Measurements from ENCODE around the gene SLC8A1.

The SLC8A1 gene

GRCh38 chr2:40144022-40144421 is 307.9 kb downstream of the SLC8A1 start:
- no peak overlapping the region for H3K27ac ChIP-seq (ENCODE audit: low read depth, low read length)
- no peak overlapping the region for H3K9ac ChIP-seq (ENCODE audit: low read depth in 1 of 2, low read length in 2 of 2)
- peaks cover 0 to 3% of the 10 kb centered on the region in 2 donors for H3K36me3 ChIP-seq (ENCODE audit: control insufficient read depth in 1 of 2, insufficient read depth in 2 of 2, low read length in 2 of 2)
- no peaks in the 10 kb centered on the region for H3K9me3 ChIP-seq (ENCODE audit: control insufficient read depth in 1 of 2, low read length in 2 of 2)
- no peak overlapping the region for H3K4me3 ChIP-seq (ENCODE audit: low read depth in 1 of 2, low read length in 2 of 2)
- H3K4me1 ChIP-seq (ENCODE audit: control insufficient read depth in 1 of 2, insufficient read depth in 2 of 2, low read length in 2 of 2): no peaks in the 10 kb centered on the region
- H3K27me3 ChIP-seq (ENCODE audit: control insufficient read depth in 1 of 2, insufficient read depth in 2 of 2, low read length in 2 of 2): no peaks in the 10 kb centered on the region

GRCh38 chr2:40138314-40138713 is 313.6 kb downstream of the SLC8A1 start:
- H3K9ac ChIP-seq (ENCODE audit: low read depth in 1 of 2, low read length in 2 of 2): no peak overlapping the region
- no peaks in the 10 kb centered on the region for H3K9me3 ChIP-seq (ENCODE audit: control insufficient read depth in 1 of 2, low read length in 2 of 2)
- peaks cover 0 to 3% of the 10 kb centered on the region in 2 donors for H3K36me3 ChIP-seq (ENCODE audit: control insufficient read depth in 1 of 2, insufficient read depth in 2 of 2, low read length in 2 of 2)
- no peak overlapping the region for H3K4me3 ChIP-seq (ENCODE audit: low read depth in 1 of 2, low read length in 2 of 2)
- no peak overlapping the region for H3K27ac ChIP-seq (ENCODE audit: low read depth, low read length)
- H3K27me3 ChIP-seq (ENCODE audit: control insufficient read depth in 1 of 2, insufficient read depth in 2 of 2, low read length in 2 of 2): no peaks in the 10 kb centered on the region
- H3K4me1 ChIP-seq (ENCODE audit: control insufficient read depth in 1 of 2, insufficient read depth in 2 of 2, low read length in 2 of 2): no peaks in the 10 kb centered on the region

GRCh38 chr2:40131081-40131704 is 320.7 kb downstream of the SLC8A1 start:
- no peak overlapping the region for H3K4me3 ChIP-seq (ENCODE audit: low read depth in 1 of 2, low read length in 2 of 2)
- H3K27ac ChIP-seq (ENCODE audit: low read depth, low read length): no peak overlapping the region
- H3K27me3 ChIP-seq (ENCODE audit: control insufficient read depth in 1 of 2, insufficient read depth in 2 of 2, low read length in 2 of 2): no peaks in the 10 kb centered on the region
- no peak overlapping the region for H3K9ac ChIP-seq (ENCODE audit: low read depth in 1 of 2, low read length in 2 of 2)
- no peaks in the 10 kb centered on the region for H3K36me3 ChIP-seq (ENCODE audit: control insufficient read depth in 1 of 2, insufficient read depth in 2 of 2, low read length in 2 of 2)
- no peaks in the 10 kb centered on the region for H3K4me1 ChIP-seq (ENCODE audit: control insufficient read depth in 1 of 2, insufficient read depth in 2 of 2, low read length in 2 of 2)
- H3K9me3 ChIP-seq (ENCODE audit: control insufficient read depth in 1 of 2, low read length in 2 of 2): no peaks in the 10 kb centered on the region

- Histone ChIP-seq H3K4me3 (ENCODE audit: low read depth in 1 of 2, low read length in 2 of 2) (no peak overlapping the region), H3K9ac (ENCODE audit: low read depth in 1 of 2, low read length in 2 of 2) (no peak overlapping the region), H3K36me3 (ENCODE audit: control insufficient read depth in 1 of 2, insufficient read depth in 2 of 2, low read length in 2 of 2) (no peaks in the 10 kb centered on the region), H3K27ac (ENCODE audit: low read depth, low read length) (no peak overlapping the region), H3K4me1 (ENCODE audit: control insufficient read depth in 1 of 2, insufficient read depth in 2 of 2, low read length in 2 of 2) (no peaks in the 10 kb centered on the region), H3K9me3 (ENCODE audit: control insufficient read depth in 1 of 2, low read length in 2 of 2) (no peaks in the 10 kb centered on the region), H3K27me3 (ENCODE audit: control insufficient read depth in 1 of 2, insufficient read depth in 2 of 2, low read length in 2 of 2) (no peaks in the 10 kb centered on the region)
These were observed 321.5 kb downstream of the SLC8A1 start for GRCh38 chr2:40130251-40130994.

- Histone ChIP-seq H3K36me3 (ENCODE audit: control insufficient read depth in 1 of 2, insufficient read depth in 2 of 2, low read length in 2 of 2) (no peaks in the 10 kb centered on the region), H3K4me3 (ENCODE audit: low read depth in 1 of 2, low read length in 2 of 2) (no peak overlapping the region), H3K9ac (ENCODE audit: low read depth in 1 of 2, low read length in 2 of 2) (no peak overlapping the region), H3K27ac (ENCODE audit: low read depth, low read length) (no peak overlapping the region), H3K4me1 (ENCODE audit: control insufficient read depth in 1 of 2, insufficient read depth in 2 of 2, low read length in 2 of 2) (no peaks in the 10 kb centered on the region), H3K27me3 (ENCODE audit: control insufficient read depth in 1 of 2, insufficient read depth in 2 of 2, low read length in 2 of 2) (no peaks in the 10 kb centered on the region), H3K9me3 (ENCODE audit: control insufficient read depth in 1 of 2, low read length in 2 of 2) (no peaks in the 10 kb centered on the region)
These were observed 322.2 kb downstream of the SLC8A1 start for GRCh38 chr2:40129725-40130124.

GRCh38 chr2:40128796-40129195 is 323.1 kb downstream of the SLC8A1 start:
- Histone ChIP-seq H3K4me3 (ENCODE audit: low read depth in 1 of 2, low read length in 2 of 2) (no peak overlapping the region), H3K27ac (ENCODE audit: low read depth, low read length) (no peak overlapping the region), H3K4me1 (ENCODE audit: control insufficient read depth in 1 of 2, insufficient read depth in 2 of 2, low read length in 2 of 2) (no peaks in the 10 kb centered on the region), H3K27me3 (ENCODE audit: control insufficient read depth in 1 of 2, insufficient read depth in 2 of 2, low read length in 2 of 2) (no peaks in the 10 kb centered on the region), H3K36me3 (ENCODE audit: control insufficient read depth in 1 of 2, insufficient read depth in 2 of 2, low read length in 2 of 2) (no peaks in the 10 kb centered on the region), H3K9me3 (ENCODE audit: control insufficient read depth in 1 of 2, low read length in 2 of 2) (no peaks in the 10 kb centered on the region), H3K9ac (ENCODE audit: low read depth in 1 of 2, low read length in 2 of 2) (no peak overlapping the region)

- no peaks in the 10 kb centered on the region for H3K36me3 ChIP-seq (ENCODE audit: control insufficient read depth in 1 of 2, insufficient read depth in 2 of 2, low read length in 2 of 2)
- H3K27me3 ChIP-seq (ENCODE audit: control insufficient read depth in 1 of 2, insufficient read depth in 2 of 2, low read length in 2 of 2): no peaks in the 10 kb centered on the region
- no peak overlapping the region for H3K27ac ChIP-seq (ENCODE audit: low read depth, low read length)
- no peaks in the 10 kb centered on the region for H3K9me3 ChIP-seq (ENCODE audit: control insufficient read depth in 1 of 2, low read length in 2 of 2)
- no peak overlapping the region for H3K4me3 ChIP-seq (ENCODE audit: low read depth in 1 of 2, low read length in 2 of 2)
- no peak overlapping the region for H3K9ac ChIP-seq (ENCODE audit: low read depth in 1 of 2, low read length in 2 of 2)
- H3K4me1 ChIP-seq (ENCODE audit: control insufficient read depth in 1 of 2, insufficient read depth in 2 of 2, low read length in 2 of 2): peaks cover 0 to 4% of the 10 kb centered on the region in 2 donors
These were observed 323.9 kb downstream of the SLC8A1 start for GRCh38 chr2:40127890-40128557.

- no peaks in the 10 kb centered on the region for H3K27me3 ChIP-seq (ENCODE audit: control insufficient read depth in 1 of 2, insufficient read depth in 2 of 2, low read length in 2 of 2)
- no peak overlapping the region for H3K4me3 ChIP-seq (ENCODE audit: low read depth in 1 of 2, low read length in 2 of 2)
- peaks cover 0 to 4% of the 10 kb centered on the region in 2 donors for H3K4me1 ChIP-seq (ENCODE audit: control insufficient read depth in 1 of 2, insufficient read depth in 2 of 2, low read length in 2 of 2)
- H3K9me3 ChIP-seq (ENCODE audit: control insufficient read depth in 1 of 2, low read length in 2 of 2): no peaks in the 10 kb centered on the region
- H3K36me3 ChIP-seq (ENCODE audit: control insufficient read depth in 1 of 2, insufficient read depth in 2 of 2, low read length in 2 of 2): no peaks in the 10 kb centered on the region
- H3K9ac ChIP-seq (ENCODE audit: low read depth in 1 of 2, low read length in 2 of 2): no peak overlapping the region
- no peak overlapping the region for H3K27ac ChIP-seq (ENCODE audit: low read depth, low read length)
These were observed 324.7 kb downstream of the SLC8A1 start for GRCh38 chr2:40127146-40127545.

- H3K27ac ChIP-seq (ENCODE audit: low read depth, low read length): no peak overlapping the region
- no peak overlapping the region for H3K9ac ChIP-seq (ENCODE audit: low read depth in 1 of 2, low read length in 2 of 2)
- no peak overlapping the region for H3K4me3 ChIP-seq (ENCODE audit: low read depth in 1 of 2, low read length in 2 of 2)
- H3K9me3 ChIP-seq (ENCODE audit: control insufficient read depth in 1 of 2, low read length in 2 of 2): no peaks in the 10 kb centered on the region
- no peaks in the 10 kb centered on the region for H3K36me3 ChIP-seq (ENCODE audit: control insufficient read depth in 1 of 2, insufficient read depth in 2 of 2, low read length in 2 of 2)
- no peaks in the 10 kb centered on the region for H3K27me3 ChIP-seq (ENCODE audit: control insufficient read depth in 1 of 2, insufficient read depth in 2 of 2, low read length in 2 of 2)
- H3K4me1 ChIP-seq (ENCODE audit: control insufficient read depth in 1 of 2, insufficient read depth in 2 of 2, low read length in 2 of 2): peaks cover 0 to 4% of the 10 kb centered on the region in 2 donors
These were observed 325.9 kb downstream of the SLC8A1 start for GRCh38 chr2:40126006-40126405.

- no peaks in the 10 kb centered on the region for H3K36me3 ChIP-seq (ENCODE audit: control insufficient read depth in 1 of 2, insufficient read depth in 2 of 2, low read length in 2 of 2)
- peaks cover 0 to 6% of the 10 kb centered on the region in 2 donors for H3K4me1 ChIP-seq (ENCODE audit: control insufficient read depth in 1 of 2, insufficient read depth in 2 of 2, low read length in 2 of 2)
- H3K9ac ChIP-seq (ENCODE audit: low read depth in 1 of 2, low read length in 2 of 2): no peak overlapping the region
- no peak overlapping the region for H3K27ac ChIP-seq (ENCODE audit: low read depth, low read length)
- H3K4me3 ChIP-seq (ENCODE audit: low read depth in 1 of 2, low read length in 2 of 2): no peak overlapping the region
- no peaks in the 10 kb centered on the region for H3K9me3 ChIP-seq (ENCODE audit: control insufficient read depth in 1 of 2, low read length in 2 of 2)
- no peaks in the 10 kb centered on the region for H3K27me3 ChIP-seq (ENCODE audit: control insufficient read depth in 1 of 2, insufficient read depth in 2 of 2, low read length in 2 of 2)
These were observed 328.1 kb downstream of the SLC8A1 start for GRCh38 chr2:40123746-40124145.

Measured in duodenal mucosa (tissue), 2 donors.